Left renal pelvis (tissue), 4 donors: Measurements from ENCODE around the gene RPL13. TPM values are rescaled to one million over a fixed set of nuclear protein-coding genes. Genes with fewer than 3 reads are reported as not detected.

Experiments used
- DNase-seq, 4 donors: peaks; one replicate each; pipeline ENCODE4 v3.0.0-alpha.2; 2013; ENCODE audit warnings: low read depth in 4 of 4, low spot score in 3 of 4
- polyA plus RNA-seq, 4 donors: library from polyadenylated mRNA; unstranded; fragments of 120-200 nt; gene quantifications; one replicate each; pipeline ENCODE4 v1.2.1, GENCODE V29; 2013; ENCODE audit not compliant: insufficient read length in 4 of 4

Gene RPL13
- polyA plus RNA-seq, 4 donors = 1,612 to 2,647 (median 1,789) TPM

DNA sequence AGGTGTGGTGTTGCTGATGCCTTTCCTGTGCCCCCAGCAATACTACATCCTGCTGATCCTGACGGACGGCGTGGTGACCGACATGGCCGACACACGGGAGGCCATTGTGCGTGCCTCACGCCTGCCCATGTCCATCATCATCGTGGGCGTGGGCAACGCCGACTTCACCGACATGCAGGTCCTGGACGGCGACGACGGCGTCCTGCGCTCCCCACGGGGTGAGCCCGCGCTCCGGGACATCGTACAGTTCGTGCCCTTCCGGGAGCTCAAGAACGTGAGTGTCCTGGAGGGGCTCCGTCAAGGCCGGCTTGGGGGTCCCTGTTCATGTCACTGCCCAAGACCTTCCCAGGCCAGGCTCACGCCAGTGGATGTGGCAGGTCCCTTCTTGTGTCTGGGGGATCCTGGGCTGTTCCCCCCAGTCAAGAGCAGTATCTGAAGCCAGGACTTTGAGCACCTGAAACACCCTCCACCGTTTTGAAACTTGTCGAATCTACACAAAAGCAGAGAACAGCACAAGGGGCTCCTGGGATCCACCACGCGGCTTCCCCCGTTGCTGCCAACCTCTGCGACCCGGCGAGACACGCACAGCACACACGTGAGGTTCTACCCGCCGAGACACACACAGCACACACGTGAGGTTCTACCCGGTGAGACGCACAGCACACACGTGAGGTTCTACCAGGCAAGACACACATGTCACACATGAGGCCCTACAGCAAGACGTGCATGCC is 35.0 kb downstream of the RPL13 start:
- no peak for DNase-seq

GRCh38 chr16:89596061-89596689 is 35.7 kb downstream of the RPL13 start:
- no peak for DNase-seq

DNA sequence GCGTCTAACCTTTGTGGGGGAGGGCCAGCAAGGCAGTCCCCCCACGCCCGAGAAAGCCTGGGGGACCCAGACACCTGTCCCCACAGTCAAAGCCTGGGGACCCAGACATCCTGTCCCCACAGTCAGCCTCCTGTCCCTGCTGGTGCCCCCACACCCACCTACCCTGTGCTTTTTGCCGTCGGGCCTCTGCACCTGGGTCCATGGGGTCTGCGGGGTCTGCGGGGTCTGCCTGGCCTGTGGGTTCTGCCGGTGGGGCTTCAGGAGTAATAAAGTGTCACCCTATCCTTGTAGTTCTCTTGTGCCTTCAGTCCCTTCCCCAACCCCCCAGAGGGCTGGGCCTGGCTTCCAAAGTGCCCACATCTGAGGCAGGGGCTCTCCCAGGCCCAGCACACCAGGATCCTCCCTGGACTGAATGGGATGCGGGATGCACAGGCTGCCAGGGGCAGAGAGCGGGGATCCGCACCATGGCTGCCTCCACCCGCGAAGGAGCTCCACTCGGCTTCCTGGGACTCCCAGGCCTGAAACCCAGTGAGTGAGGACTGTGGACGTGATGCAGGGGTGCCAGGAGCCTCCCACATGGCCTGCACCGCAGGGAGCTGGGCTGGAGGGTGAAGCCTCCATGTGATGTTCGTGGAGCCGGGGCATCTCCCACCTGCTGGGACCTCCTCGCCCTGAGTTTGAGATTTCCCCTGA is 36.6 kb downstream of the RPL13 start:
- DNase-seq = no peak

GRCh38 chr16:89598199-89598598 is 37.7 kb downstream of the RPL13 start:
- no peak for DNase-seq

GRCh38 chr16:89599451-89599858 is 39.0 kb downstream of the RPL13 start:
- no peak for DNase-seq

DNA sequence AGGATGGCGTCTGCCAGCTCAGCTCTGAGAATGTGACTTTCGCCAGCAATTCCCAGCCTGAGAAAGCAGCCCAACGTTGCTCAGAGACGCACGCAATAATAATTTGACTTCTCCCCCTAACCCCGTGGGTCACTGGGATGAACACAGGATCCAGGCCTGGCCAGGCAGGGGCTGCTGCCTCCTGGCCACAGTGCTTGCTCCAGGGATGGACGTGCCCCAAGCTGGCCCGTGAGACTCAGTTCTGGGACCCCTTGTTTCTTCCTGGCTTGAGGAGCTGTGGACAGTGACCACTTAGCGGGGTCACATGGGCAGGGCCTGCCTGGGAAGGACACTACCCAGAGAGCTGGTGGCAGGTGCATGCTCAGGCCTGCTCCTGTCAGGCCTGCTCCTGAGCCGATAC is 39.4 kb downstream of the RPL13 start:
- DNase-seq = no peak

DNA sequence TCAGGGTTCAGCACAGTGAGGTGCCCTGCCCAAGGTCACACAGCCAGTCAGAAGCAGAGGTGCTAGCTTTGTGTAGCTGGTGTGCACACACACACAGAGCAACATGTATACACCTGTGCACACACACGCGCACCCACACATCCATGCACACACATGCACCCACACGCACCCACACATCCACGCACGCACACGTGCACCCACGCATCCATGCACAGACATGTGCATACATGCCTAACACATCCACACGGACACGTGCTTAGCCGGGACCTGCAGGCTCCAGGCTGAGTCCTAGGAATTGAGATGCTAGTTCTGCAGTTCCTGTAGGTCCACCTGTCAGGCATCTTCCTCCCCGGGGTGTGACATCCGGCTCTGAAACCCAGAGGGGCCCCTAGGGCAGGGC is 39.9 kb downstream of the RPL13 start:
- no peak for DNase-seq

DNA sequence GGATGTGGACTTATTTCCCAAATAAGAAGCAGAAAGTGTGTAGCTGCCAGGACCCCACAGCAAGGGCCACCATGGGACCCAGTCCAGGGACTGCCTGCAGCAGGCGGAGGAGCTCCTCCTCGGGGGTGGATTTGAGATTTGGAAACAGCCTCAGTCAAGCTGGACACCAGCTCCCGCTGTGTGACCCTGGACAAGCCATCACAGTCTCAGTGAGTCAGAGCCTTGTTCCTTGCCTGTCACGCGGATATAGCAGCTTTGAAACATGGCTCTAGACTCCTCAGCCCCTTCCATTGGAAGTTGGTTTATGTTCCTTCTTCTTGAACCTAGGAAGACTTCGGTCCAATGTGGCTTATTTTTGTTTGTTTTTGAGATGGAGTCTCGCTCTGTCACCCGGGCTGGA is 40.5 kb downstream of the RPL13 start:
- DNase-seq = no peak

GRCh38 chr16:89601906-89602272 is 41.4 kb downstream of the RPL13 start:
- DNase-seq = no peak

GRCh38 chr16:89602273-89602951 is 41.9 kb downstream of the RPL13 start:
- DNase-seq = peak; percentile 71 to 89 (median 76)

- no peak for DNase-seq
Measured at GRCh38 chr16:89602952-89603590, 42.6 kb downstream of the RPL13 start.

- DNase-seq = no peak
Measured at GRCh38 chr16:89604764-89605163, 44.3 kb downstream of the RPL13 start.

DNA sequence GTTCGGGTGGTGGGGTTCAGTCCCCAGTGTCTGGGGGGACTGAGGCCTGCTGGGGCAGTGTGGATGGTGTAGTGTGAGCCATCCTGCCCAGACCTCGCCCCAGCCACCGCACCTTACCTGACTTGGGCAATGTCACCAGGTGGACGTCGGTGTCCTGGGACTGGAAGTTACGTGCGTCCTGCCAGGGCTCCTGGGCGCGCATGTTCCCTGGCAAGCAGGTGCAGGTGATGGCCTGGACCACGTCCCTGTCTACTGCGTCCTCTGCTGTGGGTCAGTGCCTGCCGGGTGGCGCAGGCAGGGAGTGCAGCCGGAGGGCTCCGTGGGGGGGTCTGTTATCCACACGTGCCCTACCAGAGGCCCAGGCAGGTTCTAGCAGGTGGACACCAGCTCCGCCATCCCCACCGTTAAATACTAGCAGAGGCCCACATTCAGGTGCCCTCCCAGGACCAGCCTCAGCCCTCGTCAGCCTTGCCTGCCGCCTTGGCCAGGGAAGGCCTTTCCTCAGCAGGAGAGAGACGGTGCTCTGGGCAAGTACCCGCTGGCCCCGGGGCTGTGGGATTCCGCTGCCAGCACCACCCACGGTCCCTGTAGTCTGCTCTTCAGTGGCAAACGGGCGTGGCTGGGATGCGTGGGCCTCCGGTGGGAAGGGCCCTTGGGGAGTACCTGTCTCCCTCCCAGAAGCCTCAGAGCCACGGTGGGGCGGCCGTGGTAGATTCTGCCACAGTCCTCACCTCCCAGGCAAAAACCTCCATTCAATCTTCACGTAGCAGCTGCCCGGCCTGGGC is 44.9 kb downstream of the RPL13 start:
- no peak for DNase-seq

DNA sequence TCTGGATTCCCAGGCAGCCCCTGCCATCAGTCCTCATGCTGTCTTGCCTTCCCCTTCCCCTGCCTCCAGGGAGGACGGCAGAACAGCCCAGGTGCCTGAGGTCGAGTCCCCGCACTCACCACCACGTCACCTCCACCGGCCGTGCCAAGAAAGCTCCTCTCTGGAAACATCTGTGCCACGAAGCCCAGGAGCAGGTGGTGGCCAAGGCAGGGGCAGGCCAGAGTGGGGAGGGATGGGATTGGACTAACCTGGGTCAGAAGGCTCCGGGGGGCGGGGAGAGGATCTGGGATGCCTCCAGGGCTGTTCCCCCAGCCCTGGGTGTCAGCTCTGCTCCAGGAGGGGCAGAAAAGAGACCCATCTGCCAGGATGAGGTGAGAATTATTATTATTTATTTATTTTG is 45.5 kb downstream of the RPL13 start:
- no peak for DNase-seq

DNA sequence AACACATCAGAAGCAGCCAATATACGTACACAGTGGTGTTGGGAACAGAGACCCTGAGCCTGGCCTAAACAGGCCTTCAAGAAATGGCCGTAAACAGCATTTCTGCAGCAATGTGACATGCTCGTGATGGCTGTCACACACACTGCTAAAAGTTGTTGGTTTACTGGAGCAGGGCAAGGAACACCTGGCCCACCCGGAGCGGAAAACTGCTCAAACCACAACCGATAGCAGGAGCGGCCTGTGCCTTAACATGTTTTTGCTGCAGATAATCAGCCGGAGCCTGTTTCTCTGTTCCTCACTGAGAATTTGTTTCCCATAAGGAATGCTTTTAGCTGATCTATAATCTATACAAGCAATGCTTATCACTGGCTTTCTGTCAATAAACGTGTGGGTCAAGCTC is 47.0 kb downstream of the RPL13 start:
- no peak for DNase-seq

- no peak for DNase-seq
Measured at GRCh38 chr16:89607937-89608740, 47.7 kb downstream of the RPL13 start.

DNA sequence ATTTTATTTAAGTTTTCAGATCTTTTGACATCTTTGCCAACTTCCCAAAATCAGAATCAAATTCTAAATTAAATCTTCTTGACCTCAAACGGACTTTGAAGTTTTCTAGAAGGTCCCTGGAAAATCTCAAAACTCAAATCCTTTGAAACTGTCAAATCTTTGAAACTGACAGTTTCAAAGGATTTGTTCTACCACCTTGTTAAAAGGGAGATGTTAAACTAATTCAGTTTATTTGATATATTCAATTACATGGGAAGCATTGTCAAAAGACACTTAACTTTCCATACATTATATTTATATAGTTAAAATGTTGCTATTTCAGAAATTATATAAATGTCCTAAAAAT is 49.6 kb downstream of the RPL13 start:
- DNase-seq = no peak

DNA sequence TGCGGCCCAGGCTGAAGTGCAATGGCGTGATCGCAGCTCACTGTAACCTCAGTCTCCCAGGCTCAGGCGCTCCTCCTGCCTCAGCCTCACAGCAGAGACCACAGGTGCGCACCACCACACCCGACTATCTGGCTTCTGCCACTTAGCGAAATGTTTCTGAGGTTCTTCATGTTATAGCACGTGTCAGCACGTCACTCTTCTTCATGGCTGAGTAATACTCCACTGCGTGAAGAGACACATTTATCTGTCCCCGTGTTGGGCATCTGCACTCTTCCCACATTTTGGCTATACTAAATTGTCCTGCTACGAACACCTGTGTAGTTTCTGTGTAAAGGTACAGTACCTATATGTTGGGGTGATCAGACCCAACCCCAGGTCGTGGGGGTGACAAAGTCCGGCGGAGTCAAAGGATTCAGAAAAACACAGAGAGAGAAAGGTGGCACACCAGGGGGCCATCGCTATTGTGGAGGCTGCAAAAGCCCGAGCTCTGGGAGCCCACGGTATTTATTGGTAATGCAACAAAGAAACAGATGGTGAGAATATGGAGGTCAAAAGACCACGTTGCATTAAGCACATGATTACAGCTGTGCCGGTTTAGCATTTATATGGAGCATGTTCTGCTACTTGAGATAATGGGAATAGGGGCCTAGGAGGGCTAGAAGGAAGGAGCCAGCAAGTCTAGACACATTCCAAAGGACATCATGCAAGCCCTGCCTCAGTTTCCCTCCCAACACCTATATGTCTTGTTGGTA is 52.1 kb downstream of the RPL13 start:
- DNase-seq = no peak
